PC-9 (cell line): Measurements from ENCODE around the gene OR4D1. TPM values are rescaled to one million over a fixed set of nuclear protein-coding genes. Genes with fewer than 3 reads are reported as not detected.

Source experiments
- BruUV-seq: library from RNA; stranded (reverse); fragments of 400-500 nt; replicated peaks from 2 replicates; lab custom pipeline; 2021; lab: Mats Ljungman, UMichigan
- CTCF ChIA-PET: fragments of 300-600 bp; sonication (Branson Sonifier 250); formaldehyde crosslinking; loops from one replicate; lab custom pipeline; 2022; ENCODE audit warnings: antibody characterized with exemption; lab: Charles Lee
- POLR2A ChIA-PET: fragments of 300-600 bp; sonication (Branson Sonifier 250); formaldehyde crosslinking; loops from one replicate; lab custom pipeline; 2022; ENCODE audit warnings: antibody characterized with exemption; ENCODE audit not compliant: unreplicated experiment; lab: Charles Lee
- DNase-seq, 2 experiments: peaks; one replicate each; pipeline versions ENCODE4 v3.0.0 to v3.0.0-alpha.2; 2015 to 2022; ENCODE audit warnings: mixed read lengths in 1 of 2
- H2AFZ ChIP-seq: fragments of 200-600 bp; sonication (generic); 2 replicates; pipeline ENCODE4 v1.8.1; 2017; ENCODE audit warnings: antibody characterized with exemption
- H3F3A ChIP-seq: fragments of 200-600 bp; sonication (generic); 2 replicates; pipeline ENCODE4 v1.8.1; 2017; ENCODE audit warnings: antibody characterized with exemption, mild to moderate bottlenecking, low read depth; ENCODE audit not compliant: insufficient read depth
- H3K27ac ChIP-seq: fragments of 200-600 bp; sonication (generic); 2 replicates; pipeline ENCODE4 v1.6.1; 2016; ENCODE audit warnings: mixed run types
- H3K27me3 ChIP-seq: fragments of 200-600 bp; sonication (generic); 2 replicates; pipeline ENCODE4 v1.6.1; 2016; ENCODE audit warnings: low read depth, mixed run types; ENCODE audit not compliant: insufficient read depth
- H3K36me3 ChIP-seq: fragments of 200-600 bp; sonication (generic); 2 replicates; pipeline ENCODE4 v1.6.1; 2016; ENCODE audit warnings: low read depth, mixed run types
- H3K4me1 ChIP-seq: fragments of 200-600 bp; sonication (generic); replicated peaks from 2 replicates; pipeline ENCODE4 v1.6.1; 2016; ENCODE audit warnings: mixed run types; ENCODE audit not compliant: insufficient read depth
- H3K4me2 ChIP-seq: fragments of 200-600 bp; sonication (generic); 2 replicates; pipeline ENCODE4 v1.6.1; 2017; ENCODE audit warnings: mixed run types
- H3K4me3 ChIP-seq: fragments of 200-600 bp; sonication (generic); 2 replicates; pipeline ENCODE4 v1.6.1; 2016; ENCODE audit warnings: mixed run types
- H3K79me2 ChIP-seq: fragments of 200-600 bp; sonication (generic); 2 replicates; pipeline ENCODE4 v1.6.1; 2017; ENCODE audit warnings: low read depth, mixed run types
- H3K9me2 ChIP-seq: fragments of 200-600 bp; sonication (generic); 2 replicates; pipeline ENCODE4 v1.8.1; 2017; ENCODE audit warnings: mild to moderate bottlenecking; ENCODE audit not compliant: insufficient read depth
- H3K9me3 ChIP-seq: fragments of 200-600 bp; sonication (generic); 2 replicates; pipeline ENCODE4 v1.8.1; 2016; ENCODE audit warnings: low read depth; ENCODE audit not compliant: insufficient read depth
- H4K20me1 ChIP-seq: fragments of 200-600 bp; sonication (generic); 2 replicates; pipeline ENCODE4 v1.8.1; 2017; ENCODE audit not compliant: insufficient read depth
- CTCF ChIP-seq: fragments of 200-600 bp; sonication (generic); conservative IDR thresholded peaks from 2 replicates; pipeline ENCODE4 v1.6.1; 2017; ENCODE audit warnings: mixed run types, antibody characterized with exemption, mild to moderate bottlenecking, moderate library complexity
- EZH2 ChIP-seq: fragments of 200-600 bp; sonication (generic); IDR thresholded peaks from 2 replicates; pipeline ENCODE4 v1.8.0; 2017; ENCODE audit warnings: antibody characterized with exemption, low read depth
- intact Hi-C: fragments of 100-400 bp; cut with micrococcal nuclease; formaldehyde crosslinking; loops from one replicate; pipeline ENCODE4 v1.10.0; 2022; ENCODE audit not compliant: unreplicated experiment
- total RNA-seq: library from RNA; stranded (reverse); gene quantifications from 2 replicates; pipeline ENCODE4 v1.2.3, GENCODE V29; 2021

Gene OR4D1
- total RNA-seq, 1 experiment from 2014 or later: not detected

GRCh38 chr17:58184308-58184985, 36.3 kb downstream of the OR4D1 start:
- BruUV-seq: no TSS peak
- POLR2A ChIA-PET: no interaction called here
- peak; percentile 14 to 35 for DNase-seq
- H2AFZ ChIP-seq: no peak overlapping the region
- TF ChIP-seq EZH2: no peak
- TF ChIP-seq CTCF: no peak
- H3K79me2 ChIP-seq: no peaks in the 10 kb centered on the region
- H4K20me1 ChIP-seq: no peaks in the 10 kb centered on the region
- peaks cover 70% of the 10 kb centered on the region for H3K27me3 ChIP-seq
- intact Hi-C loops: no loop called here
- CTCF ChIA-PET: no interaction called here
- no peaks in the 10 kb centered on the region for H3K4me1 ChIP-seq
- no peak overlapping the region for H3K27ac ChIP-seq
- no peaks in the 10 kb centered on the region for H3F3A ChIP-seq
- no peak overlapping the region for H3K4me2 ChIP-seq
- H3K36me3 ChIP-seq: no peaks in the 10 kb centered on the region
- no peak overlapping the region for H3K4me3 ChIP-seq
- H3K9me3 ChIP-seq: no peaks in the 10 kb centered on the region
- no peaks in the 10 kb centered on the region for H3K9me2 ChIP-seq

- no peaks in the 10 kb centered on the region for H4K20me1 ChIP-seq
- intact Hi-C loops: no loop called here
- ChIA-PET POLR2A (no interaction called here), CTCF (no interaction called here)
- no peaks in the 10 kb centered on the region for H3F3A ChIP-seq
- TF ChIP-seq EZH2: no peak
- TF ChIP-seq CTCF: no peak
- no peak overlapping the region for H3K4me3 ChIP-seq
- H3K36me3 ChIP-seq: no peaks in the 10 kb centered on the region
- no peak overlapping the region for H2AFZ ChIP-seq
- no peaks in the 10 kb centered on the region for H3K4me1 ChIP-seq
- peaks cover 70% of the 10 kb centered on the region for H3K27me3 ChIP-seq
- no peaks in the 10 kb centered on the region for H3K9me3 ChIP-seq
- H3K4me2 ChIP-seq: no peak overlapping the region
- BruUV-seq: no TSS peak
- no peak for DNase-seq
- no peak overlapping the region for H3K27ac ChIP-seq
- no peaks in the 10 kb centered on the region for H3K79me2 ChIP-seq
- H3K9me2 ChIP-seq: no peaks in the 10 kb centered on the region
Measured at GRCh38 chr17:58184986-58185761, 37.0 kb downstream of the OR4D1 start.

- no TSS peak for BruUV-seq
- intact Hi-C loops: no loop called here
Measured at GRCh38 chr17:58186591-58186990, 38.4 kb downstream of the OR4D1 start.

More at GRCh38 chr17:58186591-58186990, 38.4 kb downstream of the OR4D1 start:
- Histone ChIP-seq H3F3A (no peaks in the 10 kb centered on the region), H4K20me1 (no peaks in the 10 kb centered on the region), H3K79me2 (no peaks in the 10 kb centered on the region), H3K4me2 (no peak overlapping the region), H3K36me3 (no peaks in the 10 kb centered on the region), H3K27me3 (peaks cover 69% of the 10 kb centered on the region), H2AFZ (no peak overlapping the region), H3K4me1 (no peaks in the 10 kb centered on the region), H3K9me2 (no peaks in the 10 kb centered on the region), H3K9me3 (no peaks in the 10 kb centered on the region), H3K27ac (no peak overlapping the region), H3K4me3 (no peak overlapping the region)
- TF ChIP-seq CTCF (no peak), EZH2 (no peak)
- ChIA-PET POLR2A (interaction anchor here (0.6 kb wide), 1 partner anchor 141 kb away, joined by 3 read pairs; no protein-coding TSS in a partner anchor), CTCF (no interaction called here)
- DNase-seq: no peak
